Trophoblast cell (in vitro differentiated cells and primary cell): ENCODE results near the gene BRSK2.
"Not testable (repeated sequence)": the region's sequence is repeated elsewhere in the genome, so short reads cannot be mapped to it uniquely, and the experiment has no call there.

Source experiments
- DNase-seq, 2 donors: peaks; one replicate each; pipeline ENCODE4 v3.0.0-alpha.2; 2016
- H2AFZ ChIP-seq: 2 replicates; pipeline ENCODE4 v1.6.1; 2013; ENCODE audit warnings: low read length, moderate library complexity, mild to moderate bottlenecking; ENCODE audit not compliant: insufficient read depth, poor library complexity
- H2AK5ac ChIP-seq: 2 replicates; pipeline ENCODE4 v1.6.1; 2013; ENCODE audit warnings: mild to moderate bottlenecking, low read length
- H2BK120ac ChIP-seq: 2 replicates; pipeline ENCODE4 v1.6.1; 2013; ENCODE audit warnings: low read length, mild to moderate bottlenecking, moderate library complexity; ENCODE audit not compliant: insufficient read depth, poor library complexity
- H2BK12ac ChIP-seq: 2 replicates; pipeline ENCODE4 v1.6.1; 2013; ENCODE audit warnings: mild to moderate bottlenecking, low read length, moderate library complexity
- H2BK5ac ChIP-seq: 2 replicates; pipeline ENCODE4 v1.6.1; 2013; ENCODE audit warnings: low read length, low read depth, moderate library complexity, mild to moderate bottlenecking; ENCODE audit not compliant: poor library complexity
- H3K14ac ChIP-seq: 2 replicates; pipeline ENCODE4 v1.6.1; 2013; ENCODE audit warnings: mild to moderate bottlenecking, low read length
- H3K18ac ChIP-seq: 2 replicates; pipeline ENCODE4 v1.6.1; 2013; ENCODE audit warnings: mild to moderate bottlenecking, low read length
- H3K23ac ChIP-seq: 2 replicates; pipeline ENCODE4 v1.6.1; 2013; ENCODE audit warnings: low read length
- H3K27ac ChIP-seq: 2 replicates; pipeline ENCODE4 v1.5.1; 2013; ENCODE audit warnings: low read depth, mild to moderate bottlenecking, inconsistent platforms, low read length, moderate library complexity
- H3K27me3 ChIP-seq: 2 replicates; pipeline ENCODE4 v1.6.1; 2013; ENCODE audit warnings: inconsistent platforms, mild to moderate bottlenecking, low read length, moderate library complexity; ENCODE audit not compliant: insufficient read depth
- H3K36me3 ChIP-seq, 2 experiments: 1 replicate in 1 of 2; 2 replicates in 1 of 2; pipeline ENCODE4 v1.6.1; 2013; ENCODE audit warnings: low read length in 2 of 2, mild to moderate bottlenecking in 2 of 2, moderate library complexity in 1 of 2; ENCODE audit not compliant: insufficient read depth in 2 of 2, control insufficient read depth in 1 of 2
- H3K4ac ChIP-seq: 2 replicates; pipeline ENCODE4 v1.6.1; 2013; ENCODE audit warnings: low read depth, mild to moderate bottlenecking, low read length, moderate library complexity
- H3K4me1 ChIP-seq, 2 experiments: 1 replicate in 1 of 2; 2 replicates in 1 of 2; pipeline ENCODE4 v1.6.1; 2013; ENCODE audit warnings: low read length in 2 of 2, mild to moderate bottlenecking in 2 of 2, moderate library complexity in 1 of 2; ENCODE audit not compliant: insufficient read depth in 2 of 2, control insufficient read depth in 1 of 2
- H3K4me2 ChIP-seq: 2 replicates; pipeline ENCODE4 v1.6.1; 2013; ENCODE audit warnings: inconsistent platforms, mild to moderate bottlenecking, low read length, moderate library complexity
- H3K4me3 ChIP-seq: 2 replicates; pipeline ENCODE4 v1.5.1; 2013; ENCODE audit warnings: mild to moderate bottlenecking, low read depth, low read length, inconsistent platforms
- H3K79me1 ChIP-seq: one replicate; pipeline ENCODE4 v1.6.1; 2013; ENCODE audit warnings: low read length
- H3K79me2 ChIP-seq: 2 replicates; pipeline ENCODE4 v1.6.1; 2013; ENCODE audit warnings: low read length, mild to moderate bottlenecking; ENCODE audit not compliant: control insufficient read depth, insufficient read depth, poor library complexity
- H3K9ac ChIP-seq: 2 replicates; pipeline ENCODE4 v1.6.1; 2013; ENCODE audit warnings: mild to moderate bottlenecking, low read length
- H3K9me3 ChIP-seq: 2 replicates; pipeline ENCODE4 v1.6.1; 2013; ENCODE audit warnings: low read depth, mild to moderate bottlenecking, control low read depth, inconsistent platforms, low read length; ENCODE audit not compliant: insufficient read depth
- H4K12ac ChIP-seq: 2 replicates; pipeline ENCODE4 v1.6.1; 2013; ENCODE audit warnings: low read depth, mild to moderate bottlenecking, low read length, moderate library complexity
- H4K8ac ChIP-seq: 2 replicates; pipeline ENCODE4 v1.6.1; 2013; ENCODE audit warnings: low read depth, mild to moderate bottlenecking, low read length, moderate library complexity
- H4K91ac ChIP-seq: one replicate; pipeline ENCODE4 v1.6.1; 2013; ENCODE audit warnings: low read depth, mild to moderate bottlenecking, low read length, moderate library complexity
- WGBS: extraction: QIAGEN DNeasy Blood & Tissue Kit; methylation state at CpG from one replicate; pipeline ENCODE4 v1.1.7; 2013; ENCODE audit warnings: missing lambda C conversion rate; ENCODE audit not compliant: insufficient read length, insufficient coverage; ENCODE audit errors: extremely low coverage; 5-methylcytosine and 5-hydroxymethylcytosine counted together

The BRSK2 gene

GRCh38 chr11:1414650-1415049 is 24.9 kb downstream of the BRSK2 start:
- H3K4me1 ChIP-seq = no peaks in the 10 kb centered on the region
- no peaks in the 10 kb centered on the region for H3K79me2 ChIP-seq
- peaks cover 56% of the 10 kb centered on the region for H3K9me3 ChIP-seq
- H3K23ac ChIP-seq = no peak overlapping the region
- H3K4me3 ChIP-seq = peak overlapping the region; percentile 15
- no peak overlapping the region for H4K12ac ChIP-seq
- H3K4me2 ChIP-seq = no peak overlapping the region
- H3K9ac ChIP-seq = no peak overlapping the region
- no peaks in the 10 kb centered on the region for H3K79me1 ChIP-seq
- H3K14ac ChIP-seq = no peak overlapping the region
- H2BK120ac ChIP-seq = no peak overlapping the region
- H3K36me3 ChIP-seq = no peaks in the 10 kb centered on the region
- H2AFZ ChIP-seq = no peak overlapping the region
- DNase-seq = no peak
- H3K18ac ChIP-seq = no peak overlapping the region
- H3K27ac ChIP-seq = no peak overlapping the region
- no peak overlapping the region for H3K4ac ChIP-seq
- no peak overlapping the region for H2BK5ac ChIP-seq
- no peaks in the 10 kb centered on the region for H3K27me3 ChIP-seq
- no CpG with 5 or more reads among the region's 22 CpGs for WGBS
- H4K91ac ChIP-seq = no peak overlapping the region
- H2AK5ac ChIP-seq = no peak overlapping the region
- H4K8ac ChIP-seq = no peak overlapping the region
- H2BK12ac ChIP-seq = no peak overlapping the region

DNA sequence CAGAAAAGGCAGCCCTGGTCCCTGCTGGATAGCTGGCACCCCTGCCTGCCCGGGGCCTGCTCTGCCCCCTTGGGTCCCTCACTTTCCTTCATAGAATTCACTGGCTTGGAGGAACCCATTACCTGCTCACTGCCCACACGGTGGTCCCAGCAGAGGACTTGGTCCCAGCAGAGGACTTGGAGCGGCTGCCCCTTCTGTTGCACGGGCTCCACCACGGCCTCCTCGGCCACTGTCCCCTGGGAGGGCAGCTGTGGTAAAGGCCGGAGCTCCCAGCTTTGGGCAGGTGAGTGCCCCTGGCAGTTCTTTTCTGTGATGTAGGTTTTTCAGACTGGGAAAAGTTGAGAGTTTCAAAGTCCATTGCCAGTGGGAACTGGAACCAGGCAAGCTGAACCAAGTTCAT is 25.9 kb downstream of the BRSK2 start:
- no peak overlapping the region for H2AK5ac ChIP-seq
- H2BK5ac ChIP-seq = no peak overlapping the region
- H3K79me1 ChIP-seq = no peaks in the 10 kb centered on the region
- H3K4me3 ChIP-seq = no peak overlapping the region
- no peak for DNase-seq
- no peak overlapping the region for H3K18ac ChIP-seq
- WGBS = no CpG with 5 or more reads among the region's 7 CpGs
- H2BK12ac ChIP-seq = no peak overlapping the region
- no peak overlapping the region for H3K4ac ChIP-seq
- H3K14ac ChIP-seq = no peak overlapping the region
- H2BK120ac ChIP-seq = no peak overlapping the region
- H3K4me1 ChIP-seq = no peaks in the 10 kb centered on the region
- no peaks in the 10 kb centered on the region for H3K36me3 ChIP-seq
- H3K9ac ChIP-seq = no peak overlapping the region
- no peaks in the 10 kb centered on the region for H3K79me2 ChIP-seq
- H4K12ac ChIP-seq = no peak overlapping the region
- H3K27me3 ChIP-seq = no peaks in the 10 kb centered on the region
- no peak overlapping the region for H3K27ac ChIP-seq
- H3K9me3 ChIP-seq = peaks cover 61% of the 10 kb centered on the region
- no peak overlapping the region for H4K8ac ChIP-seq
- no peak overlapping the region for H3K23ac ChIP-seq
- H4K91ac ChIP-seq = no peak overlapping the region
- no peak overlapping the region for H2AFZ ChIP-seq
- no peak overlapping the region for H3K4me2 ChIP-seq

DNA sequence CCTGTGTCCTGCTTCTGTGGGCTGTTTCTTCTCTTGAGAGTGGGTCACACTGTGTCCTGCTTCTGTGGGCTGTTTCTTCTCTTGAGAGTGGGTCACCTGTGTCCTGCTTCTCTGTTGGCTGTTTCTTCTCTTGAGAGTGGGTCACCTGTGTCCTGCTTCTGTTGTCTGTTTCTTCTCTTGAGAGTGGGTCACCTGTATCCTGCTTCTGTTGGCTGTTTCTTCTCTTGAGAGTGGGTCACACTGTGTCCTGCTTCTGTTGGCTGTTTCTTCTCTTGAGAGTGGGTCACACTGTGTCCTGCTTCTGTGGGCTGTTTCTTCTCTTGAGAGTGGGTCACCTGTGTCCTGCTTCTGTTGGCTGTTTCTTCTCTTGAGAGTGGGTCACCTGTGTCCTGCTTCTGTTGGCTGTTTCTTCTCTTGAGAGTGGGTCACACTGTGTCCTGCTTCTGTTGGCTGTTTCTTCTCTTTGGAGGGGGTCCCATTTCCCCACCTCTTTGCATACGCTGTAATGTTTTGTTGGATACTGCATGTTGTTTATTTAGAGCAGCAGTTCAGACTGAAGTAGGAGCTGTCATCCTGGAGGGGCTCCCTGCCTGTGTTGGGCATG is 28.6 kb downstream of the BRSK2 start:
- not testable (repeated sequence) for DNase-seq
- no CpG with 5 or more reads among the region's 1 CpG for WGBS

DNA sequence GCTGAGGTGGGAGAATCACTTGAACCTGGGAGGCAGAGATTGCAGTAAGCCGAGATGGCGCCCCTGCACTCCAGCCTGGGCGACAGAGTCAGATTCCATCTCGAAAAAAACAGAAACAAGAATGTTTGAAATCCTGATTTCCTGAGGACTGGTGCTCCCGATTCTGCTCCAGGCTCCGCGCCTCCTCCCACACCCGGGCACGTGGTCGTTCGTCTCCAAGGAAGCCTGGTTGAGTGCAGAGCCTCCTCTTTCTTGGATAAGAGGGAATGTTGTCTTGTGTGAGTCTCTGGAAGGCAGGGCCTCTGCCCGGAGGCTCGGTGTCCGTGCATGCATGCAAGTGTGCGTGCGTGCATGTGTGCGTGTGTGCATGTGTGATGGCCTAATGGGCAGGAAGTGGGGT is 30.1 kb downstream of the BRSK2 start:
- Histone ChIP-seq H3K4me2 (no peak overlapping the region), H3K4ac (no peak overlapping the region), H3K4me1 (no peaks in the 10 kb centered on the region), H2BK120ac (no peak overlapping the region), H3K4me3 (no peak overlapping the region), H3K79me2 (no peaks in the 10 kb centered on the region), H3K27ac (no peak overlapping the region), H3K18ac (no peak overlapping the region), H3K14ac (no peak overlapping the region), H3K79me1 (no peaks in the 10 kb centered on the region), H4K12ac (no peak overlapping the region), H3K27me3 (no peaks in the 10 kb centered on the region), H4K91ac (no peak overlapping the region), H3K9me3 (peaks cover 38% of the 10 kb centered on the region), H2AFZ (no peak overlapping the region), H4K8ac (no peak overlapping the region), H3K23ac (no peak overlapping the region), H2BK12ac (no peak overlapping the region), H3K36me3 (no peaks in the 10 kb centered on the region), H3K9ac (no peak overlapping the region), H2AK5ac (no peak overlapping the region), H2BK5ac (no peak overlapping the region)
- DNase-seq = no peak
- WGBS = no CpG with 5 or more reads among the region's 17 CpGs

More for the DNA sequence above, 28.6 kb downstream of the BRSK2 start:
- not testable (repeated sequence) for H3K27ac ChIP-seq, H3K9ac ChIP-seq, H3K4me3 ChIP-seq, H2BK12ac ChIP-seq, H3K4me1 ChIP-seq, H3K27me3 ChIP-seq, H4K8ac ChIP-seq, H2BK5ac ChIP-seq, H3K14ac ChIP-seq, H3K36me3 ChIP-seq, H2AFZ ChIP-seq, H2BK120ac ChIP-seq, H4K12ac ChIP-seq, H3K4me2 ChIP-seq, H3K79me2 ChIP-seq, H3K23ac ChIP-seq, H4K91ac ChIP-seq, H3K18ac ChIP-seq, H3K4ac ChIP-seq, H3K79me1 ChIP-seq, H2AK5ac ChIP-seq
- peaks cover 48% of the 10 kb centered on the region for H3K9me3 ChIP-seq
